HuH-7.5 (cell line): ENCODE results near the gene LRP1-AS.

Experiments used
- DNase-seq: peaks from one replicate; pipeline ENCODE4 v3.0.0; 2011; ENCODE audit warnings: low spot score

The LRP1-AS gene

GRCh38 chr12:57180321-57180989 is 33.0 kb upstream of the LRP1-AS start:
- DNase-seq: no peak

GRCh38 chr12:57179331-57180086 is 32.1 kb upstream of the LRP1-AS start:
- no peak for DNase-seq

- DNase-seq: no peak
These were observed 30.8 kb upstream of the LRP1-AS start for GRCh38 chr12:57178213-57178612.

GRCh38 chr12:57177354-57177753 is 29.9 kb upstream of the LRP1-AS start:
- no peak for DNase-seq

- no peak for DNase-seq
These were observed 29.4 kb upstream of the LRP1-AS start for GRCh38 chr12:57176846-57177245.

- no peak for DNase-seq
These were observed 28.7 kb upstream of the LRP1-AS start for GRCh38 chr12:57176139-57176477.

GRCh38 chr12:57175428-57176138 is 28.2 kb upstream of the LRP1-AS start:
- DNase-seq: peak; percentile 84

GRCh38 chr12:57173683-57174082 is 26.3 kb upstream of the LRP1-AS start:
- DNase-seq: no peak

- peak; percentile 87 for DNase-seq
These were observed 25.7 kb upstream of the LRP1-AS start for GRCh38 chr12:57173089-57173488.

- DNase-seq: no peak
These were observed 24.2 kb upstream of the LRP1-AS start for GRCh38 chr12:57171668-57172067.

GRCh38 chr12:57170927-57171326 is 23.5 kb upstream of the LRP1-AS start:
- DNase-seq: no peak

GRCh38 chr12:57170408-57170807 is 23.0 kb upstream of the LRP1-AS start:
- no peak for DNase-seq

GRCh38 chr12:57169969-57170368 is 22.6 kb upstream of the LRP1-AS start:
- no peak for DNase-seq

- DNase-seq: no peak
These were observed 21.8 kb upstream of the LRP1-AS start for GRCh38 chr12:57169046-57169795.

GRCh38 chr12:57168058-57168457 is 20.6 kb upstream of the LRP1-AS start:
- DNase-seq: no peak

GRCh38 chr12:57166971-57167371 is 19.6 kb upstream of the LRP1-AS start:
- DNase-seq: no peak

GRCh38 chr12:57165741-57166140 is 18.3 kb upstream of the LRP1-AS start:
- DNase-seq: no peak

- no peak for DNase-seq
These were observed 17.7 kb upstream of the LRP1-AS start for GRCh38 chr12:57164966-57165625.

- no peak for DNase-seq
These were observed 17.0 kb upstream of the LRP1-AS start for GRCh38 chr12:57164454-57164853.

- DNase-seq: no peak
These were observed 15.2 kb upstream of the LRP1-AS start for GRCh38 chr12:57162553-57163125.

- no peak for DNase-seq
These were observed 14.1 kb upstream of the LRP1-AS start for GRCh38 chr12:57161491-57161890.

- DNase-seq: no peak
These were observed 13.3 kb upstream of the LRP1-AS start for GRCh38 chr12:57160741-57161140.
